Stimulated activated CD4-positive, alpha-beta T cell treated with anti-CD3 and anti-CD28 coated beads, Interleukin-1b, Interleukin-23, amount 100 ng/mL, for 4 hours (primary cell): ENCODE measurements around the gene PTCD1.
"Not testable (repeated sequence)": the region's sequence is repeated elsewhere in the genome, so short reads cannot be mapped to it uniquely, and the experiment has no call there.

Source experiments
- DNase-seq, 2 donors: peaks; one replicate each; pipeline ENCODE4 v3.0.0-alpha.2; 2020; ENCODE audit warnings: low read depth in 2 of 2

The PTCD1 gene

DNA sequence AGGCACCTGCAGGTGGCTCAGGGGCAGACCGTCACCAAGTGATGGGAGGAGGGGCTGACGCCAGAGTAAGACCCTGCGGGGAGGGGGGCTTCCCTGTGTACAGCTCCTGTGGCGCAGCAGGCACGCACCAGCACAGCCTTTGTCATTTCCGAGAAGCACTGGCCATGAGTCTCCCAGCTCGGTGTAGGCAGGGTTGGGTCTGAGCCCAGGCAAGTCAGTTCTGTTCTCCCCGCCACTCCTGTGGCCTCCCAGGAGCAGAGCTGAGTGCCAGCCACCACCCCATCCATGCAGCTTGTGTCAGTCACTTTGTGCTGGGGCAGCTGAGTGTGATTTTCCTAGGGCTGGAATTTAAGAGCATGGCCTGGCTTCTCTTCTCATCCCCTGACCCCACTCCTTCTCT, 13.3 kb upstream of the PTCD1 start:
- no peak for DNase-seq

DNA sequence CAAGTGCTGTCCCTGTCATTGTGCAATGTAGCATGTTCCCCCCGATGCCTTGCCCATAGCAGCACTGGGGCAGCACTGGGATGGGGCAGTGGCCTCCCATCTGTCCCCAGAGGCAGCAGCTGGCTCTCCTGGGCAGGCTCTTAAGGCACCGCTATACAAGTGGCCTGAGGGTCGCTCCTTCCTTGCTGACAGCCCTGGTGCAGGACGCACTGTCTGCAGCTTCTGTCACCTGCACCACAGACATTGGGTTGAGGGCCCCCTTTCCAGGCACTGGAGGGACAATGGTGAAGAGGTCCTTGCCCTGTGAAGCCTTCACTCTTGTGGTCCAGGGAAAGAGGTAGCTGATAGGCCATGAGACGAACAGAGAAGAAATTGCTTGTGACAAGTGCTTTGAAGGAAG, 10.7 kb upstream of the PTCD1 start:
- no peak for DNase-seq

DNA sequence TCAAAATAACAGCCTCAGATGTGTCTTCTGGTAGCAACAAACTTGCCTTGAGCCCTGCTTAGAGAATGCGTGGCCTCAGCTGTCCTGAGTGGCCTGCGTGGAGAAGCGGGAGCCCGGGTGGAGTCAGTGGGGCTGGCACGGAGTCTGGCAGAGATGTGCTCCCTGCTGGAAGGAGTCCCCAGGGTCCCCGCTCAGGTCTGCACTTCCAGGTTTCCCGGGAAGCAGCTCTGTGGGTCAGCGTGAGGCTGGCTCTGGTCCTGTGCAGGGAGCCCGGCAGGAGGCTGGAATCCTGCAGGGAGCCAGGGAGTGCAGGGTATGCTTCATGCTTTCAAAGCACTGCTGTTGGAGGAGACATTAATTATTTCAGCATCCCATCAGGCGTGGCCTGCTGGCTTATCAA, 10.3 kb upstream of the PTCD1 start:
- DNase-seq = no peak

DNA sequence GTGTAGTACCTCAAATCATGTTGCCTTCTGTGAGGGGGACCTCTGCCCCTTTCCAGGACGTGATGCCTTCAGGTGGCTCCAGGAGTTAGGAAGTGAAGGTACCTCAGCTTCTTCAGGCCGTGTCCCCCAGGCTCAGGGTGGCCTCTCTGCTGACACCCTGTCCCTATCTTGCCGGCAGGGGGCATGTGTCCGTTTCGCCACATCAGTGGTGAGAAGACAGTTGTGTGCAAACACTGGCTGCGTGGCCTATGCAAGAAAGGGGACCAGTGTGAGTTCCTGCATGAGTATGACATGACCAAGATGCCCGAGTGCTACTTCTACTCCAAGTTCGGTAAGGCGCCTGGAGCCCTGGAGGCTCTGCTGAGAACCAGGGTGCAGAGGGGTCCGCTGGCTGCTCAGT, 9.3 kb upstream of the PTCD1 start:
- no peak for DNase-seq

GRCh38 chr7:99446096-99446495, 7.5 kb upstream of the PTCD1 start:
- DNase-seq = no peak

GRCh38 chr7:99440195-99440594, 1.6 kb upstream of the PTCD1 start:
- DNase-seq = no peak

- DNase-seq = no peak
Measured at GRCh38 chr7:99437946-99438572, 539 bp downstream of the PTCD1 start.

DNA sequence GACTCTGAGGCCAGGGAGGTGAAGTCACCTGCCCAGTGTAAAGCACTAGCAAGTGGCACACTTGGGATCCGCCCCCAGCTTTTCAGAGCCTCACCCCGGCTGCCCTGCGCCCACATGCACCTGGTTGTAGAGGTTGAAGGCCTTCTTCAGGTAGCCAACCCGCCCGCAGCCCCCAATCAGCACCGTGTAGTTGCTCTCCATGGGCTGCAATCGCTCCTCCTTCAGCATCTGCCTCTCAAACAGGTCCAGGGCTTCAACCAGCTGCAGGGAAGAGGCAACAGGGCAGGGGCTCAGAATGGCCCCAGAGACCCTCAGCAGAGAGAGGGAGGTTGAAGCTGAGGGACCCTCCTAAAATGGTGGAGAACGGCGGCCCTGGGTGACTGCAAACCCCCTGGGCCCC, 5.4 kb downstream of the PTCD1 start:
- no peak for DNase-seq

DNA sequence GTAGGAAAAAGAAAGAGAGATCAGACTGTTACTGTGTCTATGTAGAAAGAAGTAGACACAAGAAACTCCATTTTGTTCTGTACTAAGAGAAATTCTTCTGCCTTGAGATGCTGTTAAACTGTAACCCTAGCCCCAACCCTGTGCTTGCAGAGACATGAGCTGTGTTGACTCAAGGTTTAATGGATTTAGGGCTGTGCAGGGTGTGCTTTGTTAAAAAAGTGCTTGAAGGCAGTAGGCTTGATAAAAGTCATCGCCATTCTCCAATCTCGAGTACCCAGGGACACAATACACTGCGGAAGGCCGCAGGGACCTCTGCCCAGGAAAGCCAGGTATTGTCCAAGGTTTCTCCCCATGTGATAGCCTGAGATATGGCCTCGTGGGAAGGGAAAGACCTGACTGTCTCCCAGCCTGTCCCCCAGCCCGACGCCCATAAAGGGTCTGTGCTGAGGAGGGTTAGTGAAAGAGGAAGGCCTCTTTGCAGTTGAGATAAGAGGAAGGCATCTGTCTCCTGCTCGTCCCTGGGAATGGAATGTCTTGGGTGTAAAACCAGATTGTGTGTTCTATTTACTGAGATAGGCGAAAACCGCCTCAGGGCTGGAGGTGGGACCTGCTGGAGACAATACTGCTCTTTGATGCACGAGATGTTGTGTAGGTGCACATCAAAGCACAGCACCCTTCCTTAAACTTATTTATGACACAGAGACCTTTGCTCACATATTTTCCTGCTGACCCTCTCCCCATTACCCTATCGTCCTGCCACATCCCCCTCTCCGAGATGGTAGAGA, 6.7 kb downstream of the PTCD1 start:
- not testable (repeated sequence) for DNase-seq

DNA sequence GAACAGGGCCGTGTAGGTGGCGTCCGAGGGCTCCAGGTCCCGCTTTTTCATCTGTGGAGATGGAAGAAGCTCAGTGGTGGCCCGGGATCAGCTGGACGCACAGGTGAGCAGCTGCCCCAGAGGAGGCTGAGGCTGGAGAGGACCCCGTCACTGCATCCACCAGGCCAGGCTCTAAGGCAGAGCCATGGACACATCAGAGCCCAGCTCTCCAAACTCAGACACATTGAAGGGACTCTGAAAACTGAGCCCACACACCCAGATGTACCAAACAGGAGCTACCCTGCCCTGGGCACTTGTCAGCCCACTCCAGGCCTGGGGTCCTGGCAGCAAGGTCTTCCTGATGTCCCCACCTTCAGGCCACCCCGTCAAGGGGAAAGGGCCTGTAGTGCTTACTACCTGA, 8.8 kb downstream of the PTCD1 start:
- DNase-seq = no peak

- DNase-seq = no peak
Measured at GRCh38 chr7:99428972-99429566, 9.5 kb downstream of the PTCD1 start.

GRCh38 chr7:99424932-99425730, 13.5 kb downstream of the PTCD1 start:
- no peak for DNase-seq

- DNase-seq = no peak
Measured at GRCh38 chr7:99422625-99423024, 16.0 kb downstream of the PTCD1 start.

DNA sequence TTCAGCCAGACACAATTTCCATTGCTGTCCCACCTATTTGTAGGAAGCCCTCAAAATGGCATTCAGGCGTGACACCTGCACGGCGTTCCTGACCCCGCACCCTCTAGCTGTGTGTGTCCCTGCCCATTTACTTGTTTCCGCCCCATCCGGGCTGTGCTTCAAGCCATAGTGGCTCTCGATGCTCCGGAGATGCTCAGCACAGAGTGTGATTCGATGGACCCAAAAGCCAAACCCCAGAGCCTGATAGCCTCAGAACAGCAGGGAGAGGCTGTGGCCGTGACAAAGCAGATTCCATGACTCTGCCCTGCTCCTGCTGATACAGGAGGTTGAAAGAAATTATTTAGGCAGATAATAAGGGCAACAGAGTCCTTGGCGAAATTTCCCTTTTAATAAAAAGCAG, 16.4 kb downstream of the PTCD1 start:
- no peak for DNase-seq

GRCh38 chr7:99420986-99421385, 17.6 kb downstream of the PTCD1 start:
- no peak for DNase-seq

DNA sequence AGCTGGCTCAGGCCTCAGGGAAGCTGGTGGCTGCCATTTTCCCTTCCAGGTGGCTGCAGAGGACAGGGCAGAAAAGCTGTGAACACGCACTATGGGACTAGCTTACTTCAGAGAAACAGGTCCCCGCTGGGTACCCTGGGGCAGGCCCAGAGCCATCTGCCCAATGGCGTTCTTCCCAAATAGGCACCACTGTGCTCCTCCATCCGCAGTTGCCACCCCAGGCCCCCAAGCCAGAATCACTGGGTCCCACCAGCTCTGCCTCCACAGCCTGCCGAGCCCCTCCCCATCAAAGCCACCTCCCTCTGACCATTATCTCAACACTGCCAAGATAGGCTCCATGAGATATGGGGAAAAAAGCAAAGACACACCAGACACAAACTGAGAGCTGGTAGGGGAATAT, 18.4 kb downstream of the PTCD1 start:
- DNase-seq = no peak

- DNase-seq = no peak
Measured at GRCh38 chr7:99419323-99420021, 19.1 kb downstream of the PTCD1 start.

GRCh38 chr7:99418260-99418659, 20.3 kb downstream of the PTCD1 start:
- DNase-seq = no peak

- not testable (repeated sequence) for DNase-seq
Measured at GRCh38 chr7:99415513-99416127, 23.0 kb downstream of the PTCD1 start.

DNA sequence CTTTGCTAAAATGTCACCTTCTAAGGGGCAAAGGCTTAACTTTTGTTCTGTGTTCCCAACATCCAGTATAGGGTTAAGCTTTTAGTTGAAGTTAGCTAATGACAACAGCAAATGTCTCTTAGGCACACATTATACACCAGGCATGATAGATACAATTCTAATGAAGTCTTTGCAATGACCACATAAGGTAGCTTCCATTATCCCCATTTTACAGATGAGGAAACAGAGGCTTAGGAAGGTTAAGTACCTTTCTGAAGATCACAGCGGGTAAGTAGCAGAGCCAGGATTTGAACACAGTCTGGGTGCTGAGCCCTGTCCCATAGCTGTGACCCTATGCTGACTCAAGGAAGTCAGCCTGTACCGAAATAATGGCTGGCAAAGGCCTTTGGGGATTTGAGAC, 28.0 kb downstream of the PTCD1 start:
- DNase-seq = no peak

- DNase-seq = no peak
Measured at GRCh38 chr7:99409806-99410205, 28.8 kb downstream of the PTCD1 start.
